Fibroblast of skin of right quadriceps (primary cell): Measurements from ENCODE around the gene LRRTM1.

Experiments used
- DNase-seq: peaks from one replicate; pipeline ENCODE4 v3.0.0-alpha.2; 2013

Gene LRRTM1

DNA sequence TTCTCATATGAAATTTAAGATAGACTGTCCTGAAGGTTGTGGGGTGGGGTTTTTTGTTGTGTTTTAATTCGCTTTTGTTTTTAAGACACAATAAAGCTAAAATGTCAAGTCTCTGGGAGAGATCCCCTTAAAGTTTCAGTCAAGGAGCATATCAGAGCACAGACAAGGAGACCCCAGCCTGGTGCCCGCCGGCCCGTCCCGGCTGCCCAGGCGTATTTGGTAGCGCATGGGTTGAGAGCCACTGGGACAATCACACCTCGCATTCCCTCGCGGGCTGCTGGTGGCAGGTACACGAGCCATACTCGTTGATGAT is 2.6 kb downstream of the LRRTM1 start:
- DNase-seq: no peak

DNA sequence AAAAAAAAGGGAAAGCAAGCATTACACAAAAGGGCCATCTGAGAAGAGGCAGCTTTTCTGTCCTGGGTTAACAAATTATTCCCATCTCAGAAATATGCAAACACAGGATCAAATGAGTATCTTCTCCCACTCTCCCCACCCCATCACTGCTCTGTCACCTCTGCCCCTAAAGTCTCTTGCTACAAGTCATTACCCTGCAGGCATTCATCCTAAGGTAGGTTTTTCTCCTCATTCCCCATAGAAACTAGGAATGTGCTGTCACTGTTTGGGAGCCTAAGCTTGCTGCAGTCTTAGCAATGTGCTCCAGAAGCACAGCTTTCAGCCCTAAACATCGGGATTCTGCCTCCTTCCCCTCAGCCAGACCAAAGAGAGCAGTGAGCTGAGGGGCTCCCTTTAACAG is 3.6 kb downstream of the LRRTM1 start:
- DNase-seq: no peak

DNA sequence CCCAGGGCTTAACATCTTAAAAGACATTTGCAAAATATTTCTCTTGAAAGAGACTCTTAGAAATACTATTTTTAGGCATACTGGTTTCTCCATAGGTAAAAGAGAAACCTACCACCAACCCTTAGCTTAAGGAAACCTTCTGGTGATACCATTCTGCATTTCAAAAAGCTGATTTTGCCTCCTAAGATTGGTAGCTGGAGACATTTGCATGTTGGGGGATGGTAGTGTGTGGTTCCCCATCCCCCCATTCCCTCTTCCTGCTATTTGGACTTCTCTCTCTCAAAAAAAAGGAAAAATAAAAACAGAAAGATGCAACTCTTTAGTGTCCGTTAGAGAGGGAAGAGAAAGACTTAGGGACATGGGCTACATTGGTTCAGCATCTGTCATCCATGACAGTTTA is 4.2 kb downstream of the LRRTM1 start:
- no peak for DNase-seq

DNA sequence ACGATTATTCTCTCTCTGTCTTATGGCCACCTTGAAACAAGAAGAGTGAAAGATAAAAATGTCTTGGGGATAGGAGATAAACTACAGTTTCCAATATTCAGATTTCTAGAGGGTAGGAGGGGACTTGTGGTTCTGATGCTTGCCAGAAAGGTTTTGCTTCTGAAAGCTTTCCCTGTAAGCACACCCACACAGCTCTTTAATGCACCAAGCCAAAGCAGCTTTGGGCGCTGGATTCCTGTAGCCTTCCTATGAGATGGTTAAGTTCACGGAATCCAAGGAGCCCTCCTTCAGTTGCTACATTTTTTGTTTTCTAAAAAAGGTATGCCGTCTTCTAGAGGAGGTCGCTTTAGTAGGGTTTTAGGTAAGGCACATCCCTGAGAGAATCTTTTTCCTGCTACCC is 4.9 kb downstream of the LRRTM1 start:
- no peak for DNase-seq

DNA sequence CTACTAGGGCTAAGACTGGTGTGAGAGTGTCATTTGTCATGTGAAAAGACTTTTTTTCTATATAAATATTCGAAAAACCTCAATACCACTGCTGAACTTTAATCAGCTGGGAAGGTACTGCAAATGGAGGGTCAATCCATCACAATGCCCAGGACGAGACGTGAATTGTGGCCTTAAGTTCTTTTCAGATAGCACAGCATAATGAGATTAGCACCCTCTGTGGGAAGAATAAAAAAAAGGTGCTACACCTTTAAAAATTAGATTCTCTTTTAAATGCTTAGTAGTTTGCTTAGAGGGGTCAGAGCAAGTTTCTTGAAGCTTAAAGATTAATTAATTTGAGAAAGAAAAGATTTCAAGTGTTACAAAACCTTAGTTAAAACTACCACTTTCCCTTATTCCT is 5.6 kb downstream of the LRRTM1 start:
- no peak for DNase-seq

DNA sequence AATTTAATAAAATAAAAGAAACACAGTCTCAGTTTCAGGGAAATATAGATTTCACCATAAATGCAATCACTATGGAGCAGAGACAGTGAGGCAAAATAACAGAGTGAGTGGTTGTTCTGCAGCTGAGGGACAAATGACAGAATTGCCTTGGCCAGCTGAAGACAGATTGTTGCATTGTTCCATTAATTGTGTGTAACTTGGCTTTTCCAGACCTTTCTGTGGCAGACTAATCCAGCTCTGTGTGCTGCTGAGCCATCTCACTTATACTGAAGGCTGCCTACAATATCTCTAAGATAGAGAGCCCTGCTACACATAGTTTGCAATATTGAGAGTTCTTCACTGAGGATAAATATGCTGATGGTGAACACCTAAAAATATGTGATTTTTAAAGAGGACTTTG is 11.5 kb downstream of the LRRTM1 start:
- DNase-seq: no peak

DNA sequence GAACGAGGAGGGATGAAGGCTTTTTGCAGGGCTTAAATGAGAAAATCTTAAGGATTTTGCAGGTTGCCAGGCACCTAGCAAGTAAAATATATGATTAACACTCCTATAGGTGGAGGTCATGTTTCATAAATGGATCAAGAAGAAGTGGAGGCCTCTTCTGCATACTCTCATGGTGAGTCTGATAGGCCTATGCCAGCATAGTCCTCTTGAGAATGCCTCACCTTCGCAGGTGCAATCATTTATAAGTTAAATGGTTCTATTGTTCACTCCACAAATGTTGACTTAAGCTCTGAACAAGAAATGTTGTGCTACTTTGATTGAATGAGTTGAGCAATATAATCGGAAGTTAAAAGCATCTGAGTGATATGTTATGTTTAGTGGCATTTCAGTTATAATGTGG is 12.1 kb downstream of the LRRTM1 start:
- no peak for DNase-seq

DNA sequence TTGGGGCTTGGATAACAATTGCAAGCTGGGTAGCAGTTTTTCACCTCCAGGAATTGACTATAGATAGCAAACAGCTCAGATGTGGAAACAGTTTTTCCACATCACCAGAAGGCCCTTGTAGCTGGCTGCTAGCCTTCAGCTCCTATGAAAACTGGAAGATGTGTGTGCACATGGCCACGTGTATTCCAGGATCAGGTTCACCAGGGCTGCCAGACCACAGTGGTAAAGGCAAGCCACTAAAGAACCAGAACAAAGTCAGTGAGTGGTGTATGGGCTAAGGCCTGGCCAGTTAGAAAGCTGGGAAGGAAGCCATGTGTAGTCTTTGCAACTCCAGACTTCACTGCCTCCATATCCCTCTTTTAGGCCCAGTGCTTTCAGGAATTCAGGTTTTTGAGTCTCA is 12.9 kb downstream of the LRRTM1 start:
- no peak for DNase-seq

DNA sequence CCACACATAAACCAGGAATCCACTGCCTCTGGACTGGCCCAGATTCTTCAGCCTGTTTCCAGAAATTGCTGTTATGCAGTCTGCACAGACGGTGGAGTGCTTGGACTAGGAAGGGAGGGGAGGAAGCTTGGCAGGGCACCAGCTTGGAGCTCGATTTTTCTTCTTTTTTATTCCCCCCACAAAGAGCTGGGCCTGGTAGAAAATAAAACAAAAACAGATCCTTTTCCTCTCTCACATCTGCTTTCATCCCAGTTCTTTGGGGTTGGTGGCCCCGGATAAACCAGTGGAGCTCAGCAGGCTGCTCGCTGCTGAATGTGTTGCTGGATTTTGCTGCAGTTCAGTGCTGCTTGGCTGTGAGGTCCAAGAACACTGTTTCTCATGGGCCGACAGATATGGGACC is 16.0 kb downstream of the LRRTM1 start:
- peak; percentile 17 for DNase-seq

DNA sequence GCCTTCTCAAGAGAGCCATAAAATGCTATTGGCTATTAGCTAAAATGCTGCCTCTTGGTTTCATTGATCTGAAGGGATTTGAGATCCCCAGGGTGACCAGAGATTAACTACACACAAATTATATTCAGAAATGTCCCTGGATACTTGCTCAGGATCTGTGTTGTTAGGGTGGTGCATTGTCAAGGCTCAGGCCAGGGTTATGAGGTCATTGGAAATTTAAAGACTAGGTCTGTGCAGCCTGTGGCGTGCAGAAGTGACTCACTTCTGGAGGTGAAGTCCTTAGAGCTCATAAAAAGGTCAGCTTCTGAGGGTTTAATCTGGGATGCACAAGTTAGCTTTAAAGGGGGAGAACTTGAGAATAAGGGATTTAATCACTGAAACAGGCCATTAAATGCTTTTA is 23.5 kb downstream of the LRRTM1 start:
- DNase-seq: no peak

DNA sequence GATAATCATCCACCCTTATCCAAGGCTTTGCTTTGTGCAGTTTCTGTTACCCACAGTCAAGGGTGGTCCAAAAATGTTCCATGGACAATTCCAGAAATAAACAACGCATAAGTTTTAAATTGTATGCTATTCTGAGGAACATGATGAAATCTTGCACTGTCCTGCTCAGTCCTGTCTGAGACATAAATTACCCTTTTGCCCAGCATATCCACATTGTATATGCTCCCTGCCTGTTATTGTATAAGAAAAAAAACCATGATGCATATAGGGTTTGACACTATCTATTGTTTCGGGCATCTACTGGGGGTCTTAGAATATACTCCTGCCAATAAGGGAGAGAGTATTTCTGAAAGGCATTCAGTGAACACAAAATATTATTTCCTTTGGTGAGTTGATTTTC is 24.0 kb downstream of the LRRTM1 start:
- no peak for DNase-seq

DNA sequence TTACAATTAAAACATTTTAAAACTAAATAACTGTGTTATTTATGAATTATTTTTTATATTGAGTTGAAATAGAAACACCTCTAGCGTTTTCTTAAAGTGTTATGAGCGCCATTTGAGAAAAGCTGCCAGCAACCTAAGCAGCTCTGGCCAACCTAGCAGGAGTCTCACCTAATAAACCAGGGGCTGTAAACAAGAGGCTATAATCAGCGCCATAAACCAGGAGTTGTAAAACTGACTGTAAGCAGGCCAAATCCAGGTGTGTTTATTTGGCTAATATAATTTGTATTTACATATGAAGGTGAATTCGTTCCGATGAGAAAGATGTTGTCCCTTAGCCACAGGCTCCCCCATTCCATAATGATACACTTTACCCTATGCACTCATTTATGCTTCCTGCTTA is 34.7 kb downstream of the LRRTM1 start:
- no peak for DNase-seq

DNA sequence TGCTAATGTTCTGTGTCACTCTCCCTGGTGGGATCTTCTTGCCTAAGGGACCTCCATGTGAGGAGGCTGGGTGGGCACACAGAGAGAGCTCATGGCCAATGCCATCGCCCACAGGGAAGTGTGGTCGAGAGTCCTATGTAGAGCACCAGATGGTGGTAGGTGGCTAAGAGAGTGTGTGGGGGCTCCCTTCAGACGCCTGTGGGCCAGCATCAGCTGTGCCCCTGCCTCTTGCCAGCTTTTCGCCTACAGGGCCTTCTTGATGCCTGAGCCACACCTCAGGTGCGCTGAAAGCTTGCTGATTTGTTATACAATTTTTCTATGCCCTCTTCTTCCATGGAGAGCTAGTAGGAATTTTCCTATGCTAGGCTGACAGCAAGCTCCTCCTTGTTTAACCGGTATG is 38.3 kb downstream of the LRRTM1 start:
- DNase-seq: no peak

DNA sequence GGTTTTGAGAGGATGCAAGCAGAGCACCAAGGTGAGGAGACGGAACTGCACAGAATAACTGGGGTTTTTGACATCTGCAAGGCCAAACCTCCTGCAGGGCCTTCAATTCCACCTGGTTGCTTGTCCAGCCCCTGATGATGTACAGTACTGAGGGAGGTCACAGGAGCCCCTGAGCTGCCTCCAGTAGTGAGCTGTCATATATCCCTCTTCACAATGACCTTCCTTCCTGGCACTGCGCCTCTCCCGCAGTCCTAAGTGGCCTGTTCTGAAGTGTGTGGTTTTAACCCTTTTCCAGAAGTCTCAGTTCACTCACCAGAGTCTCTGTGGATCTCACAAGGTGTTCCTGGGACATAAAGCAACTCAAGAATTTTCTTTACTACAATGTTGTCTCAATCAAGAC is 45.3 kb downstream of the LRRTM1 start:
- DNase-seq: no peak

DNA sequence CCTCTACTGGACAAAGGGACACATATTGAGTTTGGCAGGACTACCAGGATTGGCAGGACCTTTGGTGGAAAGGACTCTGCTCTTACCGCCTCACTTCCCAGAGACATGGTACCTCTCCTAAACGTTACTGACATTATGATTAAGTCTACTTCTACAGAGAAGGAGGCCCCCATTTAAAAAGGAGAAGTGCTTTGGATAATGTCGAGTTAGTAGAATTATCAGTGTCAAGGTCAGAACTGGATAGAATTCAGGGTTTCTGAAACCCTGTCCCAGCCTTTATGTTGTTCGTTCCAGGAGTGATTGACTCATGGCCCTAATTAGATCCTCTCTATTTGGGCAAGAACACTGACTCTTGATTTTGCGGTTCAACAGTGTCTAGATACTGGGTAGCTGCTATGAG is 45.8 kb downstream of the LRRTM1 start:
- DNase-seq: no peak

DNA sequence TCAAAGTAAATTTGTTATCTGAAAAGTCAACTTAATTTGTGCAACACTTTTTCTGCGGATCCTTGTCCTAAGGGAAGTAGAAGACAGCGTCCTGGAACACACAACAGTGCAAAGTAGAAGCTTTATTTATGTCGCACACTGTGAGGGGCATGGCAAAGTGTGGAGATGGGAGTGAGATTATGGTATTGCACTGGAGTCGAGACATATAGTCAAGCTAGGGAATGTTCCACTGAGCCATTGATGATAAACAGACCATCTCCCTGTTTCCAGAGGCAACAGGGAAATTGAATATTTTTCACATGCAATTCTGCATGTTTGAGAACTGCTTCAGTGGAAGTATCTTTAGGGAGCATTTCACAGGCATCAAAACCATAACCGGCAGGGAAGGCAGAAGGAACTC is 46.2 kb downstream of the LRRTM1 start:
- DNase-seq: no peak

DNA sequence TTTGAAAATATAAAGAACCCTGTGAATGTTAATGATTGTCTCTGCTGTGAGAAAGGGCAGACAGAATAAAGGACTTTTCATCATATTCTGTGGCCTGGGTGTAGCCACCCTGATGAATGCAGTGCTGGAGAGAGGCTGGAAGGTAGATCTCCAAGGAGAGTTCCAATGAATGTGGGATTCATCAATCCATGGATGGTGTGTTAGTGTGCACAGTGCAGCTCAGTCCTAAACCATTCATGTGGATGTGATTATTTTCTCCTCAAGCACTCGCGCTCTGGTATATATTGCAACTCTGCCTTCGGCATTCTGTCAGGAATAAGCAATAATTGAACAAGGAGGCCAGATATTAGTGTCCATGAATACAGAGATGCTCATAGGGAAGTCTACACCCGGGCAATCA is 47.1 kb downstream of the LRRTM1 start:
- DNase-seq: no peak

DNA sequence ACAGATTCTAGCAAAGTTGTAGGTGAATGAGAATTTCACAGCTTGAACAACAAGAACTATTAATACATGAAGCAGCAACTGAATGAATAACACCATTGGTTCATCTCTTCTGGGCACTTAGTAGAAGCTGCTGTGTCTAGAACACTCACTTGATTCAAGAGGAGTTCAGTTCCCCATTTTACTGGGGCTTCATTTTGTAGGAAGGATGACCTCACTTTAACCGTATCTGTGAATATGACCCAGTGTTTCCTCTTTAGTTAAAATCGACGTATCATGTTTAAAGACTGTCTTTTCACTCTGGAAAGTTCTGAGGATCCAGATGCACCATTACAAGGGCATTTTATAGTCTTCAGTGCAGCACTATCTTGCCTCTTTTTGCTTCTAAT is 47.8 kb downstream of the LRRTM1 start:
- no peak for DNase-seq

DNA sequence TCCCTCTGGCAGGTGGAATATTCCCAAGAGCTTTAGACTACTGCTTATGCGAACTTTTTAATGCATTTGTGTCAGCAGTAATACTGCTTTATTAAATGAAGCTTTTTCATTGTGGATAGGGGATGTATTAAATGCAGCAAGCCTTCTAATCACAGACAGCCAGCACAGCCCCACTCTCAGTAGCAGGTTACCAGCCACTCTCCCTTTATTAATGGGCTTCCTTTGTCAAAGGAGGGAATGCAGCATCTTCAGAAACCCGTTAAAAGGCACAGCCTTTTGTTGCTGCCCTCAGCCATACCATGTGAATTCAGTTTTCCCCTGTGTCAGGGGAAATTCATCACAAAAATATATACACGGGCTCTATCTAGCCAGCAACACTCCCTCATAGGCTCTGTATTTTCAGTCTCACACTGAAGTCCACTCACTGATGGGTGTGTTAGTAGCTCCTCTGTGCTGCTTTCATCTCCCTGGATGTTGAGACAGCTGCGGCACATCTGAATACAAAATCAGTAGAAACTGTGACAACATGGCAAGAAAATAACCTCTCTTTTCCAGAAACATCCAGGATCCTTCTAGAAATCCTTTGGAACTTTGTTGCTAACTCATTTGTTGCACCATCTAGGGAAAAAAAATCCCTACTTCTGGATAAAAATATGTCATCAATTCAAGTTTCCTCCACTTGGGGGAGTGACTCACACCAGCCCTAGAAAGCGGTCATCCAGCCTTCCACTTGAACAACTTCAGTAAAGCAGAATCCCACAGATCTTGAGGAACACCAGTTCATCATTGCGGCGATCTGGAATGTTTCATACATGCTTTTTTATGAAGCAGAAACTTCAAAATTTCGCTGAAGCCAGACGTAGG is 48.4 kb downstream of the LRRTM1 start:
- peak; percentile 15 for DNase-seq

DNA sequence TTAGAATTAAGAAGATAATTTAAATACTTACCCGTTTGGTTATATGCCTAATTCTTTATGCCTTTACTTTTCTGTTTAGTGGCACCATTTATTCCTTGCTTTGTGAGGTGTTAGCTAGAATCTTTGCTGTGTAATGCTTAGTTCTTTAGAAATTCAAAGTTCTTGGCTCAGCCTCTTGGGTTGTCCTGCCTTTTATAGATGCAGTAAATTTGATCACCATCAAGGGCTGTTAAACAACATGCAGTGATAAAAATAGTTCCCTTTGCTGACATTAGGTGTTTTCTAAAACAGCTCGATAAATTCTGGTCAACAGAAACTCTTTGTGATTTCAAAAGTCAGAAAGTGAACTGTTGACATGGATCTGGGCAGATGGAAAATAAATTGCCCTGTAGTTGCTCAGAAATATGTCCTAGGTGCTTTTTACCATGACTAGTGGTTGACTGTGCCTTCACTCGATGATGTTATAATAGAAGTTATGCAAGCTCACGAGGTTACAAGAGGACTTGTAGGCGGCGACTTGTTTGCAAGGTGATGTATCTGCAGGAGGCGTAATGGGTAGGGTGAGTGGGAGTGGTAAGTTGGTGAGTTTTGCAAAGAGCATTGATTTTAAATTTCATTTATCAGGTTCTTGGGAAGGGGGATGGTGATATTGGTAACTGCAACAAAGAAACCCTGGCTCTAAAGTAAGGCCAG is 52.1 kb downstream of the LRRTM1 start:
- no peak for DNase-seq
